HCT116 (cell line): ENCODE results near the gene COL18A1. TPM values are rescaled to one million over a fixed set of nuclear protein-coding genes. Genes with fewer than 3 reads are reported as not detected.

Experiments used
- ATAC-seq: fragments of 200-7000 bp; cut with Tn5 transposase; 2 replicates; pipeline ENCODE4 v1.9.1; 2020; ENCODE audit warnings: mild to moderate bottlenecking, moderate library complexity
- BruUV-seq: library from RNA; stranded (reverse); fragments of 400-500 nt; replicated peaks from 2 replicates; lab custom pipeline; 2021; lab: Mats Ljungman, UMichigan
- CTCF ChIA-PET: fragments of 300-600 bp; sonication (Branson Sonifier 250); formaldehyde crosslinking; loops from one replicate; lab custom pipeline; 2021; ENCODE audit warnings: antibody characterized with exemption; lab: Charles Lee
- POLR2A ChIA-PET: fragments of 300-600, 350-600 bp; sonication (Branson Sonifier 250); formaldehyde crosslinking; loops from one replicate; lab custom pipeline; 2021; ENCODE audit warnings: antibody characterized with exemption; lab: Charles Lee
- RAD21 ChIA-PET, 2 experiments: fragments of 300-600 bp; sonication (Branson Sonifier 250); formaldehyde crosslinking; loops; one replicate each; lab custom pipeline; 2023; ENCODE audit warnings: low total read pairs in 2 of 2; ENCODE audit not compliant: uncharacterized antibody in 2 of 2, unreplicated experiment in 2 of 2, low non-redundant PET in 1 of 2; lab: Charles Lee
- DNase-seq: peaks from one replicate; pipeline ENCODE4 v3.0.0-alpha.2; 2010; ENCODE audit warnings: low read depth, low spot score
- H2AFZ ChIP-seq: fragments of 200-600 bp; shearing (Covaris generic), sonication (generic); 2 replicates; pipeline ENCODE4 v1.6.1; 2017; ENCODE audit warnings: low read depth, mixed run types, mixed read lengths, antibody characterized with exemption, low read length; ENCODE audit not compliant: poor library complexity, severe bottlenecking
- H3K27ac ChIP-seq: 2 replicates; pipeline ENCODE4 v1.5.1; 2012; ENCODE audit warnings: low read depth, low read length
- H3K27me3 ChIP-seq: fragments of 200-600 bp; sonication (generic); 2 replicates; pipeline ENCODE4 v1.6.1; 2016; ENCODE audit warnings: mixed run types, low read length, mixed read lengths; ENCODE audit not compliant: insufficient read depth
- H3K36me3 ChIP-seq, 2 experiments: fragments of 200-500 bp in 1 of 2; fragments of 200-600 bp in 1 of 2; sonication (Bioruptor generic) in 1 of 2; sonication (generic) in 1 of 2; 2 replicates each; pipeline versions ENCODE4 v1.5.1 to v1.6.1; 2014 to 2016; ENCODE audit warnings: low read length in 2 of 2, inconsistent platforms in 1 of 2, mixed read lengths in 1 of 2, mixed run types in 1 of 2; ENCODE audit not compliant: insufficient read depth in 2 of 2, control insufficient read depth in 1 of 2
- H3K4me1 ChIP-seq, 2 experiments: fragments of 200-600 bp in 1 of 2; sonication (generic) in 1 of 2; 2 replicates each; pipeline versions ENCODE4 v1.5.1 to v1.6.1; 2012 to 2017; ENCODE audit warnings: low read length in 2 of 2, inconsistent platforms in 1 of 2, mild to moderate bottlenecking in 1 of 2, mixed read lengths in 1 of 2, mixed run types in 1 of 2, moderate library complexity in 1 of 2; ENCODE audit not compliant: insufficient read depth in 2 of 2, control insufficient read depth in 1 of 2
- H3K4me2 ChIP-seq: fragments of 200-600 bp; sonication (generic); 2 replicates; pipeline ENCODE4 v1.6.1; 2017; ENCODE audit warnings: mixed run types, low read length, mixed read lengths
- H3K4me3 ChIP-seq, 2 experiments: fragments of 200-600 bp in 1 of 2; sonication (generic) in 1 of 2; replicated peaks in 1 of 2; 2 replicates each; pipeline ENCODE4 v1.5.1; 2011 to 2016; ENCODE audit warnings: low read length in 2 of 2, control low read depth in 1 of 2, low read depth in 1 of 2, mild to moderate bottlenecking in 1 of 2, mixed read lengths in 1 of 2, mixed run types in 1 of 2
- H3K79me2 ChIP-seq: fragments of 200-600 bp; sonication (generic); 2 replicates; pipeline ENCODE4 v1.6.1; 2017; ENCODE audit warnings: mild to moderate bottlenecking, mixed run types, low read length, moderate library complexity, mixed read lengths; ENCODE audit not compliant: insufficient read depth
- H3K9ac ChIP-seq: fragments of 200-600 bp; sonication (generic); 2 replicates; pipeline ENCODE4 v1.6.1; 2016; ENCODE audit warnings: low read length, mixed read lengths
- H3K9me2 ChIP-seq: fragments of 200-600 bp; sonication (generic), shearing (Covaris generic); 2 replicates; pipeline ENCODE4 v1.6.1; 2017; ENCODE audit warnings: mixed run types, mild to moderate bottlenecking, moderate library complexity; ENCODE audit not compliant: insufficient read depth
- H3K9me3 ChIP-seq, 2 experiments: fragments of 200-500 bp in 1 of 2; fragments of 200-600 bp in 1 of 2; sonication (Bioruptor generic) in 1 of 2; sonication (generic) in 1 of 2; 2 replicates each; pipeline ENCODE4 v1.6.1; 2014 to 2017; ENCODE audit warnings: low read length in 2 of 2, mixed read lengths in 2 of 2, inconsistent platforms in 1 of 2, low read depth in 1 of 2, mild to moderate bottlenecking in 1 of 2, mixed run types in 1 of 2, moderate library complexity in 1 of 2; ENCODE audit not compliant: control insufficient read depth in 1 of 2, insufficient read depth in 1 of 2
- H4K20me1 ChIP-seq: fragments of 200-600 bp; sonication (generic), shearing (Covaris generic); 2 replicates; pipeline ENCODE4 v1.6.1; 2017; ENCODE audit warnings: mixed run types, mild to moderate bottlenecking, moderate library complexity; ENCODE audit not compliant: insufficient read depth
- EGR1 ChIP-seq: IDR thresholded peaks from 2 replicates; pipeline ENCODE4 v1.6.1; 2012; ENCODE audit warnings: low read depth
- ELF1 ChIP-seq: IDR thresholded peaks from 2 replicates; pipeline ENCODE4 v1.6.1; 2012; ENCODE audit warnings: low read depth, borderline replicate concordance
- EZH2 ChIP-seq: fragments of 200-600 bp; sonication (generic); IDR thresholded peaks from 2 replicates; pipeline ENCODE4 v1.6.1; 2017; ENCODE audit warnings: antibody characterized with exemption, mixed run types
- FOSL1 ChIP-seq: IDR thresholded peaks from 2 replicates; pipeline ENCODE4 v1.6.1; 2012; ENCODE audit warnings: low read depth
- JUND ChIP-seq: IDR thresholded peaks from 2 replicates; pipeline ENCODE4 v1.6.1; 2012
- POLR2A ChIP-seq: IDR thresholded peaks from 2 replicates; pipeline ENCODE4 v1.7.0; 2011; ENCODE audit warnings: borderline replicate concordance; ENCODE audit not compliant: insufficient read depth, insufficient read length; ENCODE audit errors: extremely low read depth
- POLR2AphosphoS5 ChIP-seq: IDR thresholded peaks from 2 replicates; pipeline ENCODE4 v1.6.1; 2011; ENCODE audit warnings: mild to moderate bottlenecking, low read depth, low read length, moderate library complexity
- SIN3A ChIP-seq: IDR thresholded peaks from 2 replicates; pipeline ENCODE4 v1.6.1; 2012; ENCODE audit warnings: low read depth
- SP1 ChIP-seq: IDR thresholded peaks from 2 replicates; pipeline ENCODE4 v1.6.1; 2012; ENCODE audit warnings: low read depth
- SRF ChIP-seq: IDR thresholded peaks from 2 replicates; pipeline ENCODE4 v1.6.1; 2012; ENCODE audit warnings: low read depth
- TCF7L2 ChIP-seq: IDR thresholded peaks from 2 replicates; pipeline ENCODE4 v1.7.0; 2011; ENCODE audit warnings: borderline replicate concordance, inconsistent platforms; ENCODE audit not compliant: insufficient read depth, insufficient read length; ENCODE audit errors: extremely low read depth
- ZFX ChIP-seq: fragments of 450-650 bp; IDR thresholded peaks from 2 replicates; pipeline ENCODE4 v1.6.1; 2017
- ZNF274 ChIP-seq: fragments of 200-500 bp; sonication (Bioruptor generic); IDR thresholded peaks from 2 replicates; pipeline ENCODE4 v1.6.1; 2014; ENCODE audit warnings: mild to moderate bottlenecking, low read depth, low read length, inconsistent platforms
- intact Hi-C: fragments of 100-400 bp; cut with micrococcal nuclease; formaldehyde crosslinking; loops from 2 replicates; pipeline ENCODE4 v1.10.0; 2022
- total RNA-seq: library from RNA; stranded (reverse); gene quantifications from one replicate; pipeline ENCODE4 v1.2.1, GENCODE V29; 2021; ENCODE audit not compliant: unreplicated experiment
- TF ChIP-seq, protein P1 (sequence below), 3 experiments: fragments of 200-600 bp in 1 of 3; sonication (generic) in 1 of 3; IDR thresholded peaks in 2 of 3; conservative IDR thresholded peaks in 1 of 3; 2 replicates each; pipeline ENCODE4 v1.5.1; 2012 to 2017; ENCODE audit warnings: low read depth in 2 of 3, low read length in 2 of 3, antibody characterized with exemption in 1 of 3, borderline replicate concordance in 1 of 3, control low read depth in 1 of 3, mild to moderate bottlenecking in 1 of 3, mixed read lengths in 1 of 3, mixed run types in 1 of 3, moderate library complexity in 1 of 3; ENCODE audit not compliant: insufficient read depth in 1 of 3
- TF ChIP-seq, protein P2 (sequence below): IDR thresholded peaks from 2 replicates; pipeline ENCODE4 v1.6.1; 2012
- TF ChIP-seq, protein P3 (sequence below): IDR thresholded peaks from 2 replicates; pipeline ENCODE4 v1.6.1; 2012; ENCODE audit warnings: low read depth

Gene COL18A1
- total RNA-seq, 1 experiment from 2014 or later = 59.5 TPM

DNA sequence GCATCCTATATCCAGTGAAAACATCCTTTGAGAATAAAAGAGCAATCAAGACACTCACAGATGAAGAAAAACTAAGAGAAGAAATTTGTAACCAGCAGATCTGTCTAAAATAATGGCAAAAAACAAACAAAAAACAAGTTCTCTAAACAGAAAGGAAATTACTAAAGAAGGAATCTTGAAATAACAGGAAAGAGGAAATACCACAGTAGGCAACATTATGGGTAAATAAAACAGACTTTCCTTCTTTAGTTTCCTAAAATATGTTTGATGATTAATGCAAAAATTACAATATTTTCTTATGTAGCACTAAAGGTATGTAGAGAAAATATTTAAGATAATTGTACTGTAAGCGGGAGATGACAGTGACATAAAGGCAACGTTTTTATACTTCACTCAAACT lies 113.8 kb downstream of the COL18A1 start:
- CTCF ChIA-PET = no interaction called here
- no peaks in the 10 kb centered on the region for H3K27me3 ChIP-seq
- H3K27ac ChIP-seq = no peak overlapping the region
- no TSS peak for BruUV-seq
- peaks cover 20 to 23% of the 10 kb centered on the region in 2 experiments; a peak in 3 of 4 replicates for H3K9me3 ChIP-seq
- no peak overlapping the region for H3K9ac ChIP-seq
- peaks cover 13 to 60% of the 10 kb centered on the region in 2 experiments for H3K36me3 ChIP-seq
- peaks cover 70% of the 10 kb centered on the region for H3K79me2 ChIP-seq
- H3K4me1 ChIP-seq = no peaks in the 10 kb centered on the region
- no peak for DNase-seq
- H3K9me2 ChIP-seq = no peaks in the 10 kb centered on the region
- intact Hi-C loops = no loop called here
- H2AFZ ChIP-seq = no peak overlapping the region
- POLR2A ChIA-PET = no interaction called here
- no peak for TF ChIP-seq POLR2AphosphoS5
- TF ChIP-seq EZH2 = no peak
- TF ChIP-seq FOSL1 = no peak
- TF ChIP-seq, protein P1, sequence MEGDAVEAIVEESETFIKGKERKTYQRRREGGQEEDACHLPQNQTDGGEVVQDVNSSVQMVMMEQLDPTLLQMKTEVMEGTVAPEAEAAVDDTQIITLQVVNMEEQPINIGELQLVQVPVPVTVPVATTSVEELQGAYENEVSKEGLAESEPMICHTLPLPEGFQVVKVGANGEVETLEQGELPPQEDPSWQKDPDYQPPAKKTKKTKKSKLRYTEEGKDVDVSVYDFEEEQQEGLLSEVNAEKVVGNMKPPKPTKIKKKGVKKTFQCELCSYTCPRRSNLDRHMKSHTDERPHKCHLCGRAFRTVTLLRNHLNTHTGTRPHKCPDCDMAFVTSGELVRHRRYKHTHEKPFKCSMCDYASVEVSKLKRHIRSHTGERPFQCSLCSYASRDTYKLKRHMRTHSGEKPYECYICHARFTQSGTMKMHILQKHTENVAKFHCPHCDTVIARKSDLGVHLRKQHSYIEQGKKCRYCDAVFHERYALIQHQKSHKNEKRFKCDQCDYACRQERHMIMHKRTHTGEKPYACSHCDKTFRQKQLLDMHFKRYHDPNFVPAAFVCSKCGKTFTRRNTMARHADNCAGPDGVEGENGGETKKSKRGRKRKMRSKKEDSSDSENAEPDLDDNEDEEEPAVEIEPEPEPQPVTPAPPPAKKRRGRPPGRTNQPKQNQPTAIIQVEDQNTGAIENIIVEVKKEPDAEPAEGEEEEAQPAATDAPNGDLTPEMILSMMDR (IDR thresholded peaks at IDR 0.05 in 2 of 3, conservative IDR thresholded peaks at IDR 0.05 in 1 of 3; ENCODE audit: borderline replicate concordance in 1 of 3, insufficient read depth in 1 of 3, low read depth in 2 of 3, low read length in 2 of 3) = no peak
- no peak for TF ChIP-seq SRF
- TF ChIP-seq JUND = no peak
- TF ChIP-seq ZFX = no peak
- TF ChIP-seq, protein P2, sequence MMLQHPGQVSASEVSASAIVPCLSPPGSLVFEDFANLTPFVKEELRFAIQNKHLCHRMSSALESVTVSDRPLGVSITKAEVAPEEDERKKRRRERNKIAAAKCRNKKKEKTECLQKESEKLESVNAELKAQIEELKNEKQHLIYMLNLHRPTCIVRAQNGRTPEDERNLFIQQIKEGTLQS = no peak
- TF ChIP-seq, protein P3, sequence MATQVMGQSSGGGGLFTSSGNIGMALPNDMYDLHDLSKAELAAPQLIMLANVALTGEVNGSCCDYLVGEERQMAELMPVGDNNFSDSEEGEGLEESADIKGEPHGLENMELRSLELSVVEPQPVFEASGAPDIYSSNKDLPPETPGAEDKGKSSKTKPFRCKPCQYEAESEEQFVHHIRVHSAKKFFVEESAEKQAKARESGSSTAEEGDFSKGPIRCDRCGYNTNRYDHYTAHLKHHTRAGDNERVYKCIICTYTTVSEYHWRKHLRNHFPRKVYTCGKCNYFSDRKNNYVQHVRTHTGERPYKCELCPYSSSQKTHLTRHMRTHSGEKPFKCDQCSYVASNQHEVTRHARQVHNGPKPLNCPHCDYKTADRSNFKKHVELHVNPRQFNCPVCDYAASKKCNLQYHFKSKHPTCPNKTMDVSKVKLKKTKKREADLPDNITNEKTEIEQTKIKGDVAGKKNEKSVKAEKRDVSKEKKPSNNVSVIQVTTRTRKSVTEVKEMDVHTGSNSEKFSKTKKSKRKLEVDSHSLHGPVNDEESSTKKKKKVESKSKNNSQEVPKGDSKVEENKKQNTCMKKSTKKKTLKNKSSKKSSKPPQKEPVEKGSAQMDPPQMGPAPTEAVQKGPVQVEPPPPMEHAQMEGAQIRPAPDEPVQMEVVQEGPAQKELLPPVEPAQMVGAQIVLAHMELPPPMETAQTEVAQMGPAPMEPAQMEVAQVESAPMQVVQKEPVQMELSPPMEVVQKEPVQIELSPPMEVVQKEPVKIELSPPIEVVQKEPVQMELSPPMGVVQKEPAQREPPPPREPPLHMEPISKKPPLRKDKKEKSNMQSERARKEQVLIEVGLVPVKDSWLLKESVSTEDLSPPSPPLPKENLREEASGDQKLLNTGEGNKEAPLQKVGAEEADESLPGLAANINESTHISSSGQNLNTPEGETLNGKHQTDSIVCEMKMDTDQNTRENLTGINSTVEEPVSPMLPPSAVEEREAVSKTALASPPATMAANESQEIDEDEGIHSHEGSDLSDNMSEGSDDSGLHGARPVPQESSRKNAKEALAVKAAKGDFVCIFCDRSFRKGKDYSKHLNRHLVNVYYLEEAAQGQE = no peak
- no peak for TF ChIP-seq SP1
- TF ChIP-seq ZNF274 = no peak
- no peak for TF ChIP-seq ELF1
- no peak for TF ChIP-seq SIN3A
- no peak for TF ChIP-seq POLR2A
- no peak for TF ChIP-seq EGR1
- no peak for TF ChIP-seq TCF7L2
- no peak overlapping the region for H3K4me3 ChIP-seq
- no peak overlapping the region for H3K4me2 ChIP-seq
- H4K20me1 ChIP-seq = peaks cover 4% of the 10 kb centered on the region; the same call in 1 of the 2 replicates
- ATAC-seq = no peak
- RAD21 ChIA-PET = interaction anchor here in 1 of 2 experiments (0.6 kb wide), 1 partner anchor 107 kb away, joined by 3 read pairs; no protein-coding TSS in a partner anchor
